Measurements from ENCODE around the gene NEURL1. TPM values are rescaled to one million over a fixed set of nuclear protein-coding genes. Genes with fewer than 3 reads are reported as not detected.

NEURL1 gene
- total RNA-seq, 1 experiment from 2014 or later: 1.7 TPM

- ChIA-PET CTCF (no interaction called here), POLR2A (ENCODE audit: unreplicated experiment) (no interaction called here)
- no peaks in the 10 kb centered on the region for H3F3A ChIP-seq (ENCODE audit: low read length, unreplicated experiment)
- no peaks in the 10 kb centered on the region for H3K27me3 ChIP-seq (ENCODE audit: low read length)
- H4K20me1 ChIP-seq (ENCODE audit: low read length): no peaks in the 10 kb centered on the region
- no peak for TF ChIP-seq EZH2 (IDR thresholded peaks at IDR 0.05; ENCODE audit: low read length, unreplicated experiment)
- TF ChIP-seq EZH2phosphoT487 (IDR thresholded peaks at IDR 0.05; ENCODE audit: borderline replicate concordance, low read length): no peak
- TF ChIP-seq, protein P1, sequence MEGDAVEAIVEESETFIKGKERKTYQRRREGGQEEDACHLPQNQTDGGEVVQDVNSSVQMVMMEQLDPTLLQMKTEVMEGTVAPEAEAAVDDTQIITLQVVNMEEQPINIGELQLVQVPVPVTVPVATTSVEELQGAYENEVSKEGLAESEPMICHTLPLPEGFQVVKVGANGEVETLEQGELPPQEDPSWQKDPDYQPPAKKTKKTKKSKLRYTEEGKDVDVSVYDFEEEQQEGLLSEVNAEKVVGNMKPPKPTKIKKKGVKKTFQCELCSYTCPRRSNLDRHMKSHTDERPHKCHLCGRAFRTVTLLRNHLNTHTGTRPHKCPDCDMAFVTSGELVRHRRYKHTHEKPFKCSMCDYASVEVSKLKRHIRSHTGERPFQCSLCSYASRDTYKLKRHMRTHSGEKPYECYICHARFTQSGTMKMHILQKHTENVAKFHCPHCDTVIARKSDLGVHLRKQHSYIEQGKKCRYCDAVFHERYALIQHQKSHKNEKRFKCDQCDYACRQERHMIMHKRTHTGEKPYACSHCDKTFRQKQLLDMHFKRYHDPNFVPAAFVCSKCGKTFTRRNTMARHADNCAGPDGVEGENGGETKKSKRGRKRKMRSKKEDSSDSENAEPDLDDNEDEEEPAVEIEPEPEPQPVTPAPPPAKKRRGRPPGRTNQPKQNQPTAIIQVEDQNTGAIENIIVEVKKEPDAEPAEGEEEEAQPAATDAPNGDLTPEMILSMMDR (conservative IDR thresholded peaks at IDR 0.05; ENCODE audit: low read depth, low read length): no peak
- H3K79me2 ChIP-seq (ENCODE audit: low read length): no peaks in the 10 kb centered on the region
- intact Hi-C loops (cut with micrococcal nuclease): no loop called here
- H3K4me3 ChIP-seq (ENCODE audit: low read length): no peak overlapping the region
- H3K4me2 ChIP-seq (ENCODE audit: low read length): no peak overlapping the region
- no peak overlapping the region for H2AFZ ChIP-seq (ENCODE audit: low read length)
- DNase-seq (no peak), ATAC-seq (no peak)
- BruUV-seq (replicated peaks): no TSS peak
- no peaks in the 10 kb centered on the region for H3K9me2 ChIP-seq (replicated peaks; ENCODE audit: low read length)
- no peak overlapping the region for H3K9ac ChIP-seq (ENCODE audit: low read length)
- H3K4me1 ChIP-seq (ENCODE audit: insufficient read depth, low read length): no peaks in the 10 kb centered on the region
- H3K27ac ChIP-seq (ENCODE audit: low read length): no peak overlapping the region
- H3K36me3 ChIP-seq (ENCODE audit: low read depth, low read length): no peaks in the 10 kb centered on the region
- no peaks in the 10 kb centered on the region for H3K9me3 ChIP-seq (ENCODE audit: low read length)
Measured at GRCh38 chr10:103637011-103637410, 143.5 kb downstream of the NEURL1 start.

GRCh38 chr10:103637927-103638557 lies 144.5 kb downstream of the NEURL1 start:
- Histone ChIP-seq H3K27ac (ENCODE audit: low read length) (no peak overlapping the region), H3K9me2 (replicated peaks; ENCODE audit: low read length) (no peaks in the 10 kb centered on the region), H3K27me3 (ENCODE audit: low read length) (no peaks in the 10 kb centered on the region), H3K9me3 (ENCODE audit: low read length) (no peaks in the 10 kb centered on the region), H3K4me1 (ENCODE audit: insufficient read depth, low read length) (no peaks in the 10 kb centered on the region), H3F3A (ENCODE audit: low read length, unreplicated experiment) (no peaks in the 10 kb centered on the region), H3K36me3 (ENCODE audit: low read depth, low read length) (no peaks in the 10 kb centered on the region), H3K79me2 (ENCODE audit: low read length) (no peaks in the 10 kb centered on the region), H2AFZ (ENCODE audit: low read length) (no peak overlapping the region), H4K20me1 (ENCODE audit: low read length) (no peaks in the 10 kb centered on the region), H3K9ac (ENCODE audit: low read length) (no peak overlapping the region), H3K4me3 (ENCODE audit: low read length) (no peak overlapping the region), H3K4me2 (ENCODE audit: low read length) (no peak overlapping the region)
- ChIA-PET CTCF (no interaction called here), POLR2A (ENCODE audit: unreplicated experiment) (no interaction called here)
- DNase-seq: no peak
- ATAC-seq: no peak
- BruUV-seq (replicated peaks): no TSS peak
- intact Hi-C loops (cut with micrococcal nuclease): no loop called here
- TF ChIP-seq, protein P1 (conservative IDR thresholded peaks at IDR 0.05; ENCODE audit: low read depth, low read length): no peak
- TF ChIP-seq EZH2phosphoT487 (IDR thresholded peaks at IDR 0.05; ENCODE audit: borderline replicate concordance, low read length): no peak
- TF ChIP-seq EZH2 (IDR thresholded peaks at IDR 0.05; ENCODE audit: low read length, unreplicated experiment): no peak

DNA sequence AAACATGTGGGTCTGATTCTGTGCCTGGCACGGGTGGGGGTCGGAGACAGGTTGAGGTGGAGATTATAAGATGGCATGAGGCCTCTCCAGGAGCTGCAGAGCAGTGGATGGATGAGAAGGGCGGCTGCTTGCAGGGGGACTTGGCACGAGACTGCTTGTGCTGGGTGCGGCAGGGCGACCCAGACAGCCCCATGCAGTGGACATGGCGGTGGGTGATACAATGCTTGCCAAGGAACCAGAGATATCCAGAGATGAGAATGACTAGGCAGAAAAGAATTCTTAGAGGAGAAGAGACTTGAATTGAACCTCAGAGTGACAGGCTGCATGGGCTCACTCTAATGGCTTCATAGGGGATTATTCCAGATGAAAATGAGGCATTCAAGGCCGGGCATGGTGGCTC lies 145.4 kb downstream of the NEURL1 start:
- no peaks in the 10 kb centered on the region for H3K79me2 ChIP-seq (ENCODE audit: low read length)
- POLR2A ChIA-PET (ENCODE audit: unreplicated experiment): no interaction called here
- no TSS peak for BruUV-seq (replicated peaks)

More for the DNA sequence above, 145.4 kb downstream of the NEURL1 start:
- Histone ChIP-seq H2AFZ (ENCODE audit: low read length) (no peak overlapping the region), H3K9me2 (replicated peaks; ENCODE audit: low read length) (no peaks in the 10 kb centered on the region), H3K27me3 (ENCODE audit: low read length) (no peaks in the 10 kb centered on the region), H3K4me2 (ENCODE audit: low read length) (no peak overlapping the region), H3K9me3 (ENCODE audit: low read length) (no peaks in the 10 kb centered on the region), H3K4me1 (ENCODE audit: insufficient read depth, low read length) (no peaks in the 10 kb centered on the region), H3F3A (ENCODE audit: low read length, unreplicated experiment) (no peaks in the 10 kb centered on the region), H3K4me3 (ENCODE audit: low read length) (no peak overlapping the region), H3K36me3 (ENCODE audit: low read depth, low read length) (no peaks in the 10 kb centered on the region), H3K9ac (ENCODE audit: low read length) (no peak overlapping the region), H3K27ac (ENCODE audit: low read length) (no peak overlapping the region), H4K20me1 (ENCODE audit: low read length) (no peaks in the 10 kb centered on the region)
- no peak for TF ChIP-seq EZH2 (IDR thresholded peaks at IDR 0.05; ENCODE audit: low read length, unreplicated experiment)
- TF ChIP-seq, protein P1 (conservative IDR thresholded peaks at IDR 0.05; ENCODE audit: low read depth, low read length): no peak
- CTCF ChIA-PET: no interaction called here
- DNase-seq (no peak), ATAC-seq (no peak)
- intact Hi-C loops (cut with micrococcal nuclease): no loop called here

Data from PC-3 (cell line).